ENCODE results near the gene TTC7B. TPM values are rescaled to one million over a fixed set of nuclear protein-coding genes. Genes with fewer than 3 reads are reported as not detected.

The TTC7B gene
- total and polyA plus RNA-seq, 10 of the 15 experiments (the other 5 are each of a cell fraction or from before 2014, with no cell fraction given): under 0.01 to 1.1 (median 0.26) TPM; not detected in 2

- FAIRE-seq: no peak
- no peak for DNase-seq (ENCODE audit: low read depth, low spot score)
- in situ Hi-C loops (cut with MboI): no loop called here
- H3K79me2 ChIP-seq (ENCODE audit: control insufficient read depth, insufficient read depth, low read length): no peaks in the 10 kb centered on the region
- ChIA-PET CTCF (no interaction called here), POLR2A (interaction anchor here (0.6 kb wide), 1 partner anchor 359 kb away, joined by 3 read pairs; no protein-coding TSS in a partner anchor), SMC1A (ENCODE audit: uncharacterized antibody, unreplicated experiment) (no interaction called here), RAD21 (ENCODE audit: unreplicated experiment) (interaction anchor here (1.5 kb wide), 1 partner anchor 430 kb away, joined by 3 read pairs; no protein-coding TSS in a partner anchor)
- 68% methylated on average over 11 of the region's 11 CpGs for WGBS (ENCODE audit: insufficient coverage, insufficient replicate concordance, low lambda C conversion rate, missing lambda C conversion rate)
- H3K27ac ChIP-seq (ENCODE audit: control insufficient read depth, insufficient read depth): no peak overlapping the region
- H3K4me3 ChIP-seq: no peak overlapping the region
- TF ChIP-seq CBX5 (IDR thresholded peaks at IDR 0.05; ENCODE audit: low read depth) (no peak), E2F4 (IDR thresholded peaks at IDR 0.05; ENCODE audit: low read depth, low read length) (no peak), SP1 (IDR thresholded peaks at IDR 0.05; ENCODE audit: low read depth, low read length) (no peak), MYC (IDR thresholded peaks at IDR 0.05; ENCODE audit: insufficient read depth, insufficient read length, insufficient replicate concordance, low read length, severe bottlenecking) (no peak), MEF2B (IDR thresholded peaks at IDR 0.05; ENCODE audit: partially characterized antibody, poor library complexity, severe bottlenecking) (no peak), STAT3 (IDR thresholded peaks at IDR 0.05; ENCODE audit: low read depth, low read length) (no peak)
- H2AFZ ChIP-seq (ENCODE audit: control insufficient read depth, low read depth, low read length): no peak overlapping the region
- no peaks in the 10 kb centered on the region for H3K36me3 ChIP-seq (ENCODE audit: control insufficient read depth in 2 of 2, insufficient read depth in 2 of 2, low read length in 1 of 2)
- 0 out of 4 replicates have a peak, but pooled peaks cover 0 to 2% of the 10 kb centered on the region in 2 experiments for H3K27me3 ChIP-seq (replicated peaks in 1 of 2; ENCODE audit: control insufficient read depth in 2 of 2, insufficient read depth in 2 of 2, low read length in 1 of 2)
- H3K9me3 ChIP-seq (replicated peaks; ENCODE audit: control insufficient read depth, insufficient read depth, low read length): no peaks in the 10 kb centered on the region
- H3K4me2 ChIP-seq (ENCODE audit: control insufficient read depth, insufficient read depth): no peak overlapping the region
- no peaks in the 10 kb centered on the region for H3K4me1 ChIP-seq (ENCODE audit: control insufficient read depth, insufficient read depth, low read length)
- ATAC-seq: no peak
- H3K9ac ChIP-seq (ENCODE audit: control insufficient read depth, insufficient read depth, low read length): no peak overlapping the region
- intact Hi-C loops (cut with micrococcal nuclease; ENCODE audit: unreplicated experiment): no loop called here
- no TSS peak for BruUV-seq (replicated peaks)
- H4K20me1 ChIP-seq (ENCODE audit: control insufficient read depth, insufficient read depth): no peaks in the 10 kb centered on the region
Observed at GRCh38 chr14:90731487-90731886, 84.7 kb downstream of the TTC7B start.
